Measurements from ENCODE around the gene PPP1R9A.

GRCh38 chr7:95319570-95319969 lies 412.2 kb downstream of the PPP1R9A start:
- TF ChIP-seq CTCF (IDR thresholded peaks at IDR 0.05): no peak
- TF ChIP-seq POLR2A (IDR thresholded peaks at IDR 0.05): no peak
